ENCODE results near the gene IGDCC3.
"Not testable (repeated sequence)": the region's sequence is repeated elsewhere in the genome, so short reads cannot be mapped to it uniquely, and the experiment has no call there.

The IGDCC3 gene

GRCh38 chr15:65400760-65401610 is 23.2 kb upstream of the IGDCC3 start:
- H3K27ac ChIP-seq (replicated peaks), result no peak overlapping the region

GRCh38 chr15:65399997-65400396 is 22.2 kb upstream of the IGDCC3 start:
- H3K27me3 ChIP-seq (ENCODE audit: insufficient read depth, poor library complexity, severe bottlenecking), result peaks cover 34% of the 10 kb centered on the region
- DNase-seq (ENCODE audit: low read depth in 1 of 2, low spot score in 1 of 2), result no peak
- H3K27ac ChIP-seq (replicated peaks), result no peak overlapping the region
- TF ChIP-seq SPI1 (IDR thresholded peaks at IDR 0.05; ENCODE audit: borderline replicate concordance, low read depth), result no peak
- no peak for TF ChIP-seq GABPA (IDR thresholded peaks at IDR 0.05; ENCODE audit: low read depth)
- TF ChIP-seq CTCF (IDR thresholded peaks at IDR 0.05; ENCODE audit: insufficient read depth, low read length), result no peak
- TF ChIP-seq POLR2AphosphoS5 (IDR thresholded peaks at IDR 0.05; ENCODE audit: low read depth), result no peak
- TF ChIP-seq REST (IDR thresholded peaks at IDR 0.05; ENCODE audit: insufficient replicate concordance, low read depth), result no peak
- no peak overlapping the region for H3K4me3 ChIP-seq (replicated peaks; ENCODE audit: insufficient read depth, low read length)

More at GRCh38 chr15:65400760-65401610, 23.2 kb upstream of the IGDCC3 start:
- peaks cover 26% of the 10 kb centered on the region for H3K27me3 ChIP-seq (ENCODE audit: insufficient read depth, poor library complexity, severe bottlenecking)
- DNase-seq (ENCODE audit: low read depth in 1 of 2, low spot score in 1 of 2), result peak in 1 of 2 experiments; percentile 69
- H3K4me3 ChIP-seq (replicated peaks; ENCODE audit: insufficient read depth, low read length), result no peak overlapping the region
- TF ChIP-seq POLR2AphosphoS5 (IDR thresholded peaks at IDR 0.05; ENCODE audit: low read depth), result no peak
- no peak for TF ChIP-seq REST (IDR thresholded peaks at IDR 0.05; ENCODE audit: insufficient replicate concordance, low read depth)
- no peak for TF ChIP-seq GABPA (IDR thresholded peaks at IDR 0.05; ENCODE audit: low read depth)
- peak; percentile 80 for TF ChIP-seq CTCF (IDR thresholded peaks at IDR 0.05; ENCODE audit: insufficient read depth, low read length)
- TF ChIP-seq SPI1 (IDR thresholded peaks at IDR 0.05; ENCODE audit: borderline replicate concordance, low read depth), result peak; percentile 25; the same call in 1 of the 2 replicates

- TF ChIP-seq CTCF (IDR thresholded peaks at IDR 0.05; ENCODE audit: insufficient read depth, low read length), result no peak
- Histone ChIP-seq H3K27me3 (ENCODE audit: insufficient read depth, poor library complexity, severe bottlenecking) (peaks cover 41% of the 10 kb centered on the region), H3K27ac (replicated peaks) (no peak overlapping the region), H3K4me3 (replicated peaks; ENCODE audit: insufficient read depth, low read length) (no peak overlapping the region)
- DNase-seq (ENCODE audit: low read depth in 1 of 2, low spot score in 1 of 2), result no peak
Measured at GRCh38 chr15:65399001-65399706, 21.4 kb upstream of the IGDCC3 start.

- H3K4me3 ChIP-seq (replicated peaks; ENCODE audit: insufficient read depth, low read length); DNase-seq (ENCODE audit: low read depth in 1 of 2, low spot score in 1 of 2); H3K27ac ChIP-seq (replicated peaks): not testable (repeated sequence)
- peaks cover 46% of the 10 kb centered on the region for H3K27me3 ChIP-seq (ENCODE audit: insufficient read depth, poor library complexity, severe bottlenecking)
Measured at GRCh38 chr15:65398486-65398885, 20.7 kb upstream of the IGDCC3 start.
